Left hindlimb (tissue), 1 donor: Measurements from ENCODE around the gene ZNF728.
"Not testable (repeated sequence)": the region's sequence is repeated elsewhere in the genome, so short reads cannot be mapped to it uniquely, and the experiment has no call there.

Source experiments
- DNase-seq: peaks from one replicate; pipeline ENCODE4 v3.0.0-alpha.2; 2018

Gene ZNF728

GRCh38 chr19:23002690-23003422, at the start of gene ZNF728:
Gene ZNF728, minus strand, starts transcription at chr19:23003176. Its CDS starts 146 bp downstream, at chr19:23003030.
- no peak for DNase-seq

- DNase-seq, result no peak
These were observed 49.4 kb upstream of the ZNF728 start for GRCh38 chr19:23052349-23052748.

GRCh38 chr19:23049256-23049655, 46.3 kb upstream of the ZNF728 start:
- DNase-seq, result no peak

- DNase-seq, result no peak
These were observed 43.8 kb upstream of the ZNF728 start for GRCh38 chr19:23046743-23047142.

GRCh38 chr19:23033721-23034120, 30.7 kb upstream of the ZNF728 start:
- DNase-seq, result no peak

- DNase-seq, result no peak
These were observed 12.7 kb upstream of the ZNF728 start for GRCh38 chr19:23015660-23016059.

GRCh38 chr19:22994957-22995356, 8.0 kb downstream of the ZNF728 start:
- not testable (repeated sequence) for DNase-seq

GRCh38 chr19:22976248-22976647, 26.7 kb downstream of the ZNF728 start:
- DNase-seq, result no peak

- DNase-seq, result not testable (repeated sequence)
These were observed 27.3 kb downstream of the ZNF728 start for GRCh38 chr19:22975546-22976136.

- no peak for DNase-seq
These were observed 57.4 kb downstream of the ZNF728 start for GRCh38 chr19:22945560-22945959.

GRCh38 chr19:22935151-22935550, 67.8 kb downstream of the ZNF728 start:
- no peak for DNase-seq

- DNase-seq, result not testable (repeated sequence)
These were observed 75.4 kb downstream of the ZNF728 start for GRCh38 chr19:22927576-22927975.

GRCh38 chr19:22925181-22925580, 77.8 kb downstream of the ZNF728 start:
- not testable (repeated sequence) for DNase-seq
